ENCODE data around the gene LCE2D.

DNA sequence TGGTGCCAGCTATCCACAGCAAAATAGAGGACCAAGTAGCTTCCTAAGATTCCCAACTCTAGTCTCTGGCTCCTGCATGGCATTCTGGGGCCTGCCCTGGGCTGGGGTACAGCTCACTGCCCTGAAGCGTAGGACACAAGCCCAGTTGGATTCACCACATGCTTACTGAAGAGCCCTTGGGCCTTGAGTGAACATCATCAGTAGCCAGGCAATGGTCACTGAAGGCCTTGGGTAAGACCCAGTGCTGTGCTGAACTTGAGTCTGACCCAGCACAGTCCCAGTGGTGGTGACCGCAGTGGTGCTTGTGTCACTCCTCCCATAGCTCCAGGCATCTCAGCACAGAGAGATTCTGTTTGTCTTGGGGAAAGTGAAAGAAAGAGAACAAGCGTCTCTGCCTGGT, 32.6 kb upstream of the LCE2D start:
- TF ChIP-seq, protein P1, sequence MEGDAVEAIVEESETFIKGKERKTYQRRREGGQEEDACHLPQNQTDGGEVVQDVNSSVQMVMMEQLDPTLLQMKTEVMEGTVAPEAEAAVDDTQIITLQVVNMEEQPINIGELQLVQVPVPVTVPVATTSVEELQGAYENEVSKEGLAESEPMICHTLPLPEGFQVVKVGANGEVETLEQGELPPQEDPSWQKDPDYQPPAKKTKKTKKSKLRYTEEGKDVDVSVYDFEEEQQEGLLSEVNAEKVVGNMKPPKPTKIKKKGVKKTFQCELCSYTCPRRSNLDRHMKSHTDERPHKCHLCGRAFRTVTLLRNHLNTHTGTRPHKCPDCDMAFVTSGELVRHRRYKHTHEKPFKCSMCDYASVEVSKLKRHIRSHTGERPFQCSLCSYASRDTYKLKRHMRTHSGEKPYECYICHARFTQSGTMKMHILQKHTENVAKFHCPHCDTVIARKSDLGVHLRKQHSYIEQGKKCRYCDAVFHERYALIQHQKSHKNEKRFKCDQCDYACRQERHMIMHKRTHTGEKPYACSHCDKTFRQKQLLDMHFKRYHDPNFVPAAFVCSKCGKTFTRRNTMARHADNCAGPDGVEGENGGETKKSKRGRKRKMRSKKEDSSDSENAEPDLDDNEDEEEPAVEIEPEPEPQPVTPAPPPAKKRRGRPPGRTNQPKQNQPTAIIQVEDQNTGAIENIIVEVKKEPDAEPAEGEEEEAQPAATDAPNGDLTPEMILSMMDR (conservative IDR thresholded peaks at IDR 0.05; ENCODE audit: low read depth, low read length): no peak
- TF ChIP-seq, protein P2, sequence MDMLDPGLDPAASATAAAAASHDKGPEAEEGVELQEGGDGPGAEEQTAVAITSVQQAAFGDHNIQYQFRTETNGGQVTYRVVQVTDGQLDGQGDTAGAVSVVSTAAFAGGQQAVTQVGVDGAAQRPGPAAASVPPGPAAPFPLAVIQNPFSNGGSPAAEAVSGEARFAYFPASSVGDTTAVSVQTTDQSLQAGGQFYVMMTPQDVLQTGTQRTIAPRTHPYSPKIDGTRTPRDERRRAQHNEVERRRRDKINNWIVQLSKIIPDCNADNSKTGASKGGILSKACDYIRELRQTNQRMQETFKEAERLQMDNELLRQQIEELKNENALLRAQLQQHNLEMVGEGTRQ (IDR thresholded peaks at IDR 0.05; ENCODE audit: low read depth, low read length): no peak
- TF ChIP-seq POLR2A (IDR thresholded peaks at IDR 0.05; ENCODE audit: low read depth, low read length) (no peak), RAD21 (IDR thresholded peaks at IDR 0.05; ENCODE audit: low read length) (no peak), MXI1 (IDR thresholded peaks at IDR 0.05; ENCODE audit: borderline replicate concordance, low read depth, low read length) (no peak), SMC3 (IDR thresholded peaks at IDR 0.05; ENCODE audit: low read depth, low read length) (no peak), NFE2L2 (IDR thresholded peaks at IDR 0.05; ENCODE audit: low read depth, low read length) (no peak), BHLHE40 (IDR thresholded peaks at IDR 0.05; ENCODE audit: low read depth, low read length) (no peak), MAZ (IDR thresholded peaks at IDR 0.05; ENCODE audit: borderline replicate concordance, low read depth, low read length) (no peak), CEBPB (IDR thresholded peaks at IDR 0.05; ENCODE audit: low read depth, low read length) (no peak), FOS (IDR thresholded peaks at IDR 0.05; ENCODE audit: low read depth, low read length) (no peak), RCOR1 (IDR thresholded peaks at IDR 0.05; ENCODE audit: insufficient replicate concordance, low read length) (no peak), RFX5 (IDR thresholded peaks at IDR 0.05; ENCODE audit: low read depth, low read length) (no peak), CHD1 (IDR thresholded peaks at IDR 0.05; ENCODE audit: low read depth, low read length) (no peak)
